BE2C (cell line): ENCODE measurements around the gene ZNF503.

Experiments
- DNase-seq: peaks from one replicate; pipeline ENCODE4 v3.0.0-alpha.2; 2020
- H3K27me3 ChIP-seq: fragments of 250-450 bp; sonication (Bioruptor Pico); 2 replicates; pipeline ENCODE4 v1.5.1; 2020; ENCODE audit warnings: mild to moderate bottlenecking
- H3K36me3 ChIP-seq: fragments of 250-450 bp; sonication (Bioruptor Pico); 2 replicates; pipeline ENCODE4 v1.5.1; 2020; ENCODE audit warnings: mild to moderate bottlenecking
- H3K4me1 ChIP-seq: fragments of 250-450 bp; sonication (Bioruptor Pico); 2 replicates; pipeline ENCODE4 v1.5.1; 2020
- H3K4me3 ChIP-seq: 2 replicates; pipeline ENCODE4 v1.5.1; 2011; ENCODE audit warnings: low read depth, low read length
- H3K9me3 ChIP-seq: fragments of 250-450 bp; sonication (Bioruptor Pico); 2 replicates; pipeline ENCODE4 v1.5.1; 2020
- TF ChIP-seq, protein P1 (sequence below): IDR thresholded peaks from 2 replicates; pipeline ENCODE4 v1.5.1; 2012; ENCODE audit warnings: mild to moderate bottlenecking, low read depth, low read length

ZNF503 gene

DNA sequence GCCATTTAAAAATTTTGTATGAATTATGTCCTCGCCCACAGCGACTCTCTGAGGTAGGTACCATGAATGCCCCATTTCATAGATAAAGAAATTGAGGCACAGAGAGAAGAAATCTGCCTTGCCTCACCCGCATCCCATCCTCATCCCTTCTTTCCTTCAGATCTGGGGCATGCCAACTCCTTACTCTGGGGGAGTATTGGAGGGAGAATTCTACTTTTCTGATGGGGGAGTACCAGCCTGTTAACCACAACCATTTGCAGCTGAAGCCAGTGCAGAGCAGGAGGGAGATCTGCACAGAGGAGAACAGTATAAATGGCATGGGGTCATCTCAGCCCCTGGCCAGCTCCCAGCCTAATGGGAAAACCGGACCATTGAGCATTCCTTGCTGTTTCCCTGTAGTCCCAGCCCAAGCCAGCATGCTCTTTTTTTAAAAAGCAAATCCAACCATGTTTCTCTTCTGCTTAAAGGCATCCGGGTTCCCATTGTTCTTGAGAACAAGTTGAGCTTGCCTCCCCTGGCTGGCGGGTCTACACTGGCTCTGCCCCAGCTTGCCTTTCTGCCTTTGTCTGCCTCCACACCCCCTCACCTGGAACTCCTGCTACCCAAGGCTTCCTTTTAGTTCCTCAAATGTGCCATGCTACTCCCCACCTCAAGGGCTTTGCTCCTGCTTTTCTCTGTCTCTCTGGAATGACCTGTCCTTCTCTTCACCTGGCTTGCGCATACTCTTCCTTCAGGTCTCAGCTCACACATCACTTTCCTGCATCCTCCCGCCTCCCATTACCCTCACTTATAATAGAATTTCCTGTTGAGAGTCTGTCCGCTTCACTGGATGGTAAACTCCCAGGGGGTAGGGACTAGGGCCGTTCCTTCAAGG is 8.8 kb upstream of the ZNF503 start:
- Histone ChIP-seq H3K4me1 (no peaks in the 10 kb centered on the region), H3K27me3 (peaks cover 23% of the 10 kb centered on the region), H3K36me3 (no peaks in the 10 kb centered on the region), H3K4me3 (no peak overlapping the region), H3K9me3 (no peaks in the 10 kb centered on the region)
- TF ChIP-seq, protein P1, sequence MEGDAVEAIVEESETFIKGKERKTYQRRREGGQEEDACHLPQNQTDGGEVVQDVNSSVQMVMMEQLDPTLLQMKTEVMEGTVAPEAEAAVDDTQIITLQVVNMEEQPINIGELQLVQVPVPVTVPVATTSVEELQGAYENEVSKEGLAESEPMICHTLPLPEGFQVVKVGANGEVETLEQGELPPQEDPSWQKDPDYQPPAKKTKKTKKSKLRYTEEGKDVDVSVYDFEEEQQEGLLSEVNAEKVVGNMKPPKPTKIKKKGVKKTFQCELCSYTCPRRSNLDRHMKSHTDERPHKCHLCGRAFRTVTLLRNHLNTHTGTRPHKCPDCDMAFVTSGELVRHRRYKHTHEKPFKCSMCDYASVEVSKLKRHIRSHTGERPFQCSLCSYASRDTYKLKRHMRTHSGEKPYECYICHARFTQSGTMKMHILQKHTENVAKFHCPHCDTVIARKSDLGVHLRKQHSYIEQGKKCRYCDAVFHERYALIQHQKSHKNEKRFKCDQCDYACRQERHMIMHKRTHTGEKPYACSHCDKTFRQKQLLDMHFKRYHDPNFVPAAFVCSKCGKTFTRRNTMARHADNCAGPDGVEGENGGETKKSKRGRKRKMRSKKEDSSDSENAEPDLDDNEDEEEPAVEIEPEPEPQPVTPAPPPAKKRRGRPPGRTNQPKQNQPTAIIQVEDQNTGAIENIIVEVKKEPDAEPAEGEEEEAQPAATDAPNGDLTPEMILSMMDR: no peak
- DNase-seq: no peak

DNA sequence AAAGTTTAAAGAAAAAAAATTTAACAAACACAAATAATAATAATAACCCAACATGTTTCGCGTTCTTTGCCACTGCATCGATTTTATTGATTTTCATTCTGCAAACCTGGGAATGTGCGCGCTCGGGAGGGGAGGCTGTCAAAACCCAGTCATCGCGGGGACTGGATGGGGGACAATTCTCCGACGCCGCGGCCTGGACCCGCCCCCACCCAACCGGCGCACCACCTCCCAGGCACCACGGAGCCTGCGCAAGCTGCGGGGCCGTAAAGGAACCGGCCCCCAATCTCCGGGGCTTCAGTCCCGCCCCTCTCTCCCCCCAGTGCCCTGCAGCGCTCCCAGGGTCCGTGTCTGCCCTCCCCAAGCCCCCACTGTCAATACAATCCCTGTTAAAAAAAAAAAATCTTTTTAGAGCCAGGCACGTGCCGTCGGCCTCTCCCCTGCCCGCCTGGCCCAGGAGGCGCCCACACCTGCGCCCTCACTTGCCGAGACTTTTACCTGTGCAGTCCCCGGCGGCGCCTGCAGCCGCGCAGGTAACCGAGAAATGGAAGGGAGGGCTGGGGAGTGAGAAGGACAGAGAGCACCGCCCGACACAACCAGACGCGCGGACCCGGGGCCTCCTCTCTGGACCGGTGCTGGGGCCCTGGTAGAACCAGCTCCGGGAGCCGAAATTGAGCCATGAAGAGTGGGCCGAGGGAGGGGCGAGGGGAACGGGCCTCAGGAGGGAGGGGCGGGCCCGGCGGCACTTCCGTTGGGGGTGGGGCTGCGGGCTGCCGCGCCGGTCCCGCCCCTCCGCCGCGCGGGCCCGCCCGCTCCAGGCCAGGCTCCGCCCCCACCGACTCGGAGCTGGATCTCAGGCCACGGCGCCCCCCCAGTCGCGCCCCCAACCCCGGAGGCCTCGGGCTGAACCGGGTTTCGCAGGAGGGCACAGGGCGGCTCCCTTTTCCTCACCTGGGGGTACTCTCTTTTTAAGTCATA is 7.6 kb upstream of the ZNF503 start:
- DNase-seq: peak; percentile 56
- no peaks in the 10 kb centered on the region for H3K36me3 ChIP-seq
- no peaks in the 10 kb centered on the region; the same call in 1 of the 2 replicates for H3K4me1 ChIP-seq
- no peaks in the 10 kb centered on the region for H3K9me3 ChIP-seq
- TF ChIP-seq, protein P1: no peak
- H3K4me3 ChIP-seq: peak overlapping the region; percentile 76
- H3K27me3 ChIP-seq: peaks cover 35% of the 10 kb centered on the region

DNA sequence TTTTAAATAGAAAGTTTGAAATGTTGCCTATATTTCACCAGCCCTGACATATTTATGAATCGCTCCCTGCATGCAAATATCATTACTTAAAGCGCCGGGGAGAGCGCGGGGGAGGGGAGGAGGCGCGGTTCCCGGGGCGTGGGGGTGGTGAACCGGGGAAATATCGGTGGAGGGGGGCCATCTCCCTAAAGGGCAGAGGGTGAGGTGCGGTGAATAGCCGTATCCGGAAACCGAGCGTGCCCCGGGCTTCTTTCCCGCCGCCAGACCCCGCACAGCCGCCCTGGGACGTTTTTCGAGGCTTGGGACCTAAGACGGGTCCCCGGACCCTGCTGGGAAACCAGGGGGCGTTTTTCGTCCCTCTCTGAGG is 6.9 kb upstream of the ZNF503 start:
- Histone ChIP-seq H3K27me3 (peaks cover 42% of the 10 kb centered on the region), H3K9me3 (no peaks in the 10 kb centered on the region), H3K4me1 (no peaks in the 10 kb centered on the region; the same call in 1 of the 2 replicates), H3K36me3 (no peaks in the 10 kb centered on the region), H3K4me3 (peak overlapping the region; percentile 76)
- TF ChIP-seq, protein P1: no peak
- no peak for DNase-seq

DNA sequence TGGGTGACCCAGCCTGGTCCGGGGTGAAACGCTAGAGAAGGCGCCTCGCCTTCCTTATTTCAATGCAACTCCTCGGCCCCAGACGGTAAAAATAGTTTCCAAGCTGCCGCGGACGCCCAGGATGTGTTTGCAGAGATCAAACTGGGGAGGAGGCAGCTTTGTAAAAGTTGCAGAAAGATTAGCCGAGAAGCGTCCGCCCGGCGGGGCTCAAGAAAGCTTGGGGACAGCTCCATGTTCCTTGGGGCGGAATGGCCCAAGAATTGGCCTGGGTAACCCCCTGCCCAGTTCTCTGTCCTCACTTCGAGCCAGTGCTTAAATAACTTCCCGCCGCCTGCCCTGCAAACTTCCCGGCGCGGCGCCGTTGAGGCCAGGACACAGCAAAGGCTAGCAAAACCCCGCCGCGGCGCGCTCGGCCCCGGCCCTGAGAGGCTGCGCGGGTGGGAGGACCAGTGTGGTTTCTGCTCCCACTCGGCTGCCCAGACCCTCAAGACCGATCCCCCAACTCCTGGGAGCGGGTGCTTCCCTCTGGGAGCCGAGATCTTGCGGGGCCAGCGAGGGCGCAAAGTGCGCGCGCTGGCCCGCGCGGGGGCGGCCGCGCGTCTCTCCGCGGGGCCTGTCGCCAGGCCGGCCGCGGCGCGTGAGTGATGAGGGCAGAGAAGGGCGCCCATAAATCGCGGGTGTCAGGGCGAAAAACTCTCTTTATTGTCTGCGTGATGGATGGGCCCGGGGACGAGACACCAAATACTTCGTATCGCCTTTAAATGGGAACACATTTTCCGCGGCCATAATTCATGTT is 6.3 kb upstream of the ZNF503 start:
- Histone ChIP-seq H3K27me3 (peaks cover 48% of the 10 kb centered on the region), H3K36me3 (no peaks in the 10 kb centered on the region), H3K4me1 (no peaks in the 10 kb centered on the region; the same call in 1 of the 2 replicates), H3K4me3 (peak overlapping the region; percentile 76), H3K9me3 (no peaks in the 10 kb centered on the region)
- TF ChIP-seq, protein P1: no peak
- DNase-seq: no peak

DNA sequence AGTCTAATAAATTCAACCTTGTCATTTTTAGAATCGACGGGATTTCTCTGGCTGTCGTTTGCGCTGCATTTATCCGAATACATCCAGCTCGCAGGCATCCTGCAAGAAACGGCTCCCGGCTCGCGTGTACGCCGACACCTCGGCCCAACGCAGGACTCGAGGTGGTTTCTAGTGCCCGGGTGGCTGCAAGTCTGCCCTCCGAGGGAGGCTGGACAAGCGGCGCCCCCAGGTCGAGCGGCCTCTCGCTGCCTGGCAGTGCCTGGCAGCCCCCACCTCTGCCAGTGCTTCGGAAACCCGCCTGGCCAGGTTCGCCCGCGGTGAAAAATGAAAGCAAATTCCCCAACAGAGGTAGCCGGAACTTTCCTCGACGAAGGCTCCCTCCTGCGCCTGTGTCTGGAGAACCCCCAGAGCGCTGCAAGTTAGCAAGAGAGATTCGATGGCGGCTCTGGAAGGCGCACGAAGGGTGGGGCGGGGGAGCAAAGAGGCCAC is 5.7 kb upstream of the ZNF503 start:
- H3K4me3 ChIP-seq: no peak overlapping the region
- no peak for DNase-seq
- TF ChIP-seq, protein P1: no peak
- no peaks in the 10 kb centered on the region for H3K9me3 ChIP-seq
- no peaks in the 10 kb centered on the region for H3K36me3 ChIP-seq
- no peaks in the 10 kb centered on the region; the same call in 1 of the 2 replicates for H3K4me1 ChIP-seq
- peaks cover 49% of the 10 kb centered on the region for H3K27me3 ChIP-seq
